T-cell (primary cell): ENCODE measurements around the gene LHX6. TPM values are rescaled to one million over a fixed set of nuclear protein-coding genes. Genes with fewer than 3 reads are reported as not detected.

Experiments used
- ATAC-seq, 4 experiments: fragments of 200-7000 bp in 3 of 4; fragments of 150-1000 bp in 1 of 4; cut with Tn5 transposase; replicated peaks in 1 of 4; 1 replicate in 3 of 4; 2 replicates in 1 of 4; pipeline ENCODE4 v1.10.0; 2021; ENCODE audit warnings: moderate library complexity in 3 of 4, mild to moderate bottlenecking in 2 of 4, moderate number of reproducible peaks in 1 of 4
- CTCF ChIA-PET, 2 donors: fragments of 300-600 bp; sonication (Branson Sonifier 250); formaldehyde crosslinking; loops; one replicate each; lab custom pipeline; 2022; ENCODE audit warnings: antibody characterized with exemption in 2 of 2; lab: Charles Lee
- POLR2A ChIA-PET, 2 donors: fragments of 300-600 bp; sonication (Branson Sonifier 250); formaldehyde crosslinking; loops; one replicate each; lab custom pipeline; 2022; ENCODE audit warnings: antibody characterized with exemption in 2 of 2; lab: Charles Lee
- DNase-seq, 35 experiments: peaks; one replicate each; pipeline versions ENCODE4 v3.0.0 to v3.0.0-alpha.2; 2013 to 2023
- H3K27ac ChIP-seq: one replicate; pipeline ENCODE4 v1.5.1; 2013; ENCODE audit warnings: low read length
- H3K27me3 ChIP-seq, 2 experiments: replicated peaks in 1 of 2; 1 replicate in 1 of 2; 2 replicates in 1 of 2; pipeline versions ENCODE4 v1.6.1 to v1.7.0; 2013; ENCODE audit warnings: low read length in 1 of 2, mixed read lengths in 1 of 2; ENCODE audit not compliant: control insufficient read depth in 2 of 2, insufficient read depth in 2 of 2; ENCODE audit errors: extremely low read depth in 1 of 2
- H3K36me3 ChIP-seq, 2 donors: 1 replicate in 1 of 2; 2 replicates in 1 of 2; pipeline versions ENCODE4 v1.6.1 to v1.7.0; 2013; ENCODE audit warnings: low read length in 1 of 2; ENCODE audit not compliant: control insufficient read depth in 2 of 2, insufficient read depth in 1 of 2; ENCODE audit errors: extremely low read depth in 1 of 2
- H3K4me1 ChIP-seq, 2 experiments: 1 replicate in 1 of 2; 2 replicates in 1 of 2; pipeline versions ENCODE4 v1.6.1 to v1.7.0; 2013; ENCODE audit warnings: low read length in 2 of 2, mixed read lengths in 1 of 2; ENCODE audit not compliant: insufficient read depth in 2 of 2, control insufficient read depth in 1 of 2; ENCODE audit errors: extremely low read depth in 1 of 2
- H3K4me3 ChIP-seq, 2 donors: 1 replicate in 1 of 2; 2 replicates in 1 of 2; pipeline versions ENCODE4 v1.5.1 to v1.7.0; 2013; ENCODE audit warnings: mild to moderate bottlenecking in 2 of 2, low read length in 1 of 2, moderate library complexity in 1 of 2; ENCODE audit not compliant: control insufficient read depth in 1 of 2; ENCODE audit errors: extremely low read depth in 1 of 2
- H3K9me3 ChIP-seq: 2 replicates; pipeline ENCODE4 v1.7.0; 2013
- H3K27ac Mint-ChIP-seq, 2 donors: one replicate each; pipeline ENCODE4 v1.8.0; 2020 to 2021; ENCODE audit warnings: mild to moderate bottlenecking in 2 of 2, mixed read lengths in 2 of 2
- H3K27me3 Mint-ChIP-seq, 2 donors: one replicate each; pipeline ENCODE4 v1.8.0; 2021 to 2022; ENCODE audit warnings: mixed read lengths in 2 of 2
- H3K36me3 Mint-ChIP-seq: one replicate; pipeline ENCODE4 v1.8.0; 2021; ENCODE audit warnings: mixed read lengths
- H3K4me1 Mint-ChIP-seq, 3 donors: one replicate each; pipeline ENCODE4 v1.8.0; 2020 to 2022; ENCODE audit warnings: mixed read lengths in 3 of 3, mild to moderate bottlenecking in 1 of 3
- H3K4me3 Mint-ChIP-seq, 3 donors: one replicate each; pipeline ENCODE4 v1.8.0; 2020 to 2022; ENCODE audit warnings: mild to moderate bottlenecking in 3 of 3, mixed read lengths in 3 of 3, moderate library complexity in 3 of 3
- H3K9me3 Mint-ChIP-seq, 3 donors: one replicate each; pipeline ENCODE4 v1.8.0; 2020 to 2022; ENCODE audit warnings: mixed read lengths in 3 of 3
- WGBS: methylation state at CpG from one replicate; pipeline ENCODE4 v1.1.5; 2013; ENCODE audit warnings: missing lambda C conversion rate; ENCODE audit not compliant: insufficient coverage; 5-methylcytosine and 5-hydroxymethylcytosine counted together
- total RNA-seq, 35 experiments: library from RNA in 6 of 35; stranded (reverse) in 6 of 35; fragments of 120-200 nt in 1 of 35; gene quantifications; one replicate each; pipeline versions ENCODE4 v1.2.1 to v1.2.4 and lab custom pipeline; 2013 to 2026

LHX6 gene
- total RNA-seq, 5 donors from 2014 or later (not counting 1 experiment from before 2014, with no cell fraction given), result not detected

DNA sequence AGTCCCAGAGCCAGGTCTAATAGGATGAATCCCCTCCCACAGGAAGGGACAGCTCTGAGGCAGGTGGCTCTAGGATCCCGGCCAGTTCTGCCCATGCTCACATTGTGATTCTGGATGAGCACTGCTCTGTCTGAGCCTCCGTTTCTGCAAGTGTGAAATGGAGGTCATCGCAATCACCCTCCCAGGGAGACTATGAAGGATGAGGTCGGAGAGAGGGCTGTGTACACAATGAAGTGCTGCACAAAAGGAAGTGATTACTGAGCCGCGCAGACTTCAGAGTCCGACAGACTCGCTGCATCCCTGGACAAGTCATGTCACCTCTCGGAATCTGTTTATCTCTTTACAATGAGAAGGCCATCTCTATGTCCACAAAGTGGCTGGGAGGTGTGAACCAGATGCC lies 21.7 kb downstream of the LHX6 start:
- H3K4me1 ChIP-seq, result no peaks in the 10 kb centered on the region
- peaks cover 0 to 55% of the 10 kb centered on the region in 2 experiments for H3K27me3 ChIP-seq
- no peaks in the 10 kb centered on the region for H3K36me3 Mint-ChIP-seq
- DNase-seq (no peak), ATAC-seq (no peak)
- H3K4me3 Mint-ChIP-seq, result no peak overlapping the region
- H3K36me3 ChIP-seq, result no peaks in the 10 kb centered on the region
- no peak overlapping the region for H3K4me3 ChIP-seq
- no peak overlapping the region for H3K27ac Mint-ChIP-seq
- WGBS, result 92% methylated on average over 6 of the region's 9 CpGs
- no peaks in the 10 kb centered on the region for H3K9me3 ChIP-seq
- H3K27ac ChIP-seq, result no peak overlapping the region
- ChIA-PET CTCF (no interaction called here), POLR2A (no interaction called here)
- no peaks in the 10 kb centered on the region for H3K4me1 Mint-ChIP-seq
- peaks cover 33 to 37% of the 10 kb centered on the region in 2 donors for H3K27me3 Mint-ChIP-seq
- H3K9me3 Mint-ChIP-seq, result no peaks in the 10 kb centered on the region

- ChIA-PET POLR2A (no interaction called here), CTCF (no interaction called here)
These were observed 22.4 kb downstream of the LHX6 start for GRCh38 chr9:122206118-122207046.

GRCh38 chr9:122205176-122205575 lies 23.6 kb downstream of the LHX6 start:
- ATAC-seq, result no peak
- H3K36me3 Mint-ChIP-seq, result no peaks in the 10 kb centered on the region
- ChIA-PET POLR2A (no interaction called here), CTCF (no interaction called here)
- peaks cover 14 to 21% of the 10 kb centered on the region in 2 donors for H3K27me3 Mint-ChIP-seq
- peaks cover 0 to 42% of the 10 kb centered on the region in 2 experiments for H3K27me3 ChIP-seq
- H3K4me3 Mint-ChIP-seq, result no peak overlapping the region
- no peaks in the 10 kb centered on the region for H3K9me3 Mint-ChIP-seq
- no peaks in the 10 kb centered on the region for H3K36me3 ChIP-seq
- no peaks in the 10 kb centered on the region for H3K9me3 ChIP-seq
- no peaks in the 10 kb centered on the region for H3K4me1 ChIP-seq
- no peaks in the 10 kb centered on the region for H3K4me1 Mint-ChIP-seq
- no peak overlapping the region for H3K27ac ChIP-seq
- 86% methylated on average over 7 of the region's 8 CpGs for WGBS
- H3K4me3 ChIP-seq, result no peak overlapping the region
- DNase-seq, result no peak
- no peak overlapping the region for H3K27ac Mint-ChIP-seq

More at GRCh38 chr9:122206118-122207046, 22.4 kb downstream of the LHX6 start:
- DNase-seq (no peak), ATAC-seq (no peak)
- Histone ChIP-seq H3K4me1 (no peaks in the 10 kb centered on the region), H3K36me3 (no peaks in the 10 kb centered on the region), H3K27me3 (peaks cover 0 to 47% of the 10 kb centered on the region in 2 experiments), H3K27ac (no peak overlapping the region), H3K9me3 (no peaks in the 10 kb centered on the region), H3K4me3 (no peak overlapping the region)
- no peaks in the 10 kb centered on the region for H3K9me3 Mint-ChIP-seq
- H3K27ac Mint-ChIP-seq, result no peak overlapping the region
- H3K4me1 Mint-ChIP-seq, result no peaks in the 10 kb centered on the region
- WGBS, result 80% methylated on average over 8 of the region's 9 CpGs
- H3K27me3 Mint-ChIP-seq, result peaks cover 26 to 30% of the 10 kb centered on the region in 2 donors
- no peak overlapping the region for H3K4me3 Mint-ChIP-seq
- H3K36me3 Mint-ChIP-seq, result no peaks in the 10 kb centered on the region

DNA sequence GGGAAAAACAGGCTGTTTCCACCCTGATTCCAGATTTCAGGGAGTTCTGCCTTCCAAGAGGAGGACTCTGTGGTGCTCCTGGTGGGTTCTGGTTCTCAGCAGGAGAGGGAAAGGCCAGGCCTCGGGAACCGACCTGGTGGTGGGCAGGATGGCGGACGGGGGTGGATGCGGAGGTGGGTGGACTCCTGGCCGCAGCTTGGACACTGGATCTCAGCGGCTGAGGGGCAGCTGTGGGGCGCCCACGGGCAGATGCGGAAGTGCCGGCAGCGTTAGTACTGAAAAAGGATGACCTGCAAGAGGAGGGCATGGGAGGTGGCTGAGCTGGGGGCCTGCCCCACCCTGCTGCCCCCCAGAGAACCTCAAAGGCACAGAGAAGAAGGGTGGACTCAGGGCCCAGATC lies 24.3 kb downstream of the LHX6 start:
- 94% methylated on average over 12 of the region's 12 CpGs for WGBS
- H3K27ac Mint-ChIP-seq, result no peak overlapping the region
- H3K36me3 Mint-ChIP-seq, result no peaks in the 10 kb centered on the region
- H3K4me3 Mint-ChIP-seq, result no peak overlapping the region
- no peak overlapping the region for H3K27ac ChIP-seq
- H3K36me3 ChIP-seq, result no peaks in the 10 kb centered on the region
- H3K4me3 ChIP-seq, result no peak overlapping the region
- ATAC-seq, result no peak
- no peaks in the 10 kb centered on the region for H3K9me3 Mint-ChIP-seq
- H3K4me1 ChIP-seq, result no peaks in the 10 kb centered on the region
- CTCF ChIA-PET, result no interaction called here
- peaks cover 11 to 18% of the 10 kb centered on the region in 2 donors for H3K27me3 Mint-ChIP-seq
- peaks cover 0 to 37% of the 10 kb centered on the region in 2 experiments for H3K27me3 ChIP-seq
- no peaks in the 10 kb centered on the region for H3K9me3 ChIP-seq
- DNase-seq, result no peak
- H3K4me1 Mint-ChIP-seq, result no peaks in the 10 kb centered on the region
- POLR2A ChIA-PET, result no interaction called here

- Histone ChIP-seq H3K27me3 (peaks cover 0 to 32% of the 10 kb centered on the region in 2 experiments), H3K9me3 (no peaks in the 10 kb centered on the region), H3K4me3 (no peak overlapping the region), H3K4me1 (no peaks in the 10 kb centered on the region), H3K27ac (no peak overlapping the region), H3K36me3 (no peaks in the 10 kb centered on the region)
- H3K4me1 Mint-ChIP-seq, result no peaks in the 10 kb centered on the region
- CTCF ChIA-PET, result no interaction called here
- H3K27ac Mint-ChIP-seq, result no peak overlapping the region
- no peaks in the 10 kb centered on the region for H3K9me3 Mint-ChIP-seq
- ATAC-seq (no peak), DNase-seq (no peak)
- POLR2A ChIA-PET, result no interaction called here
- 90% methylated on average over 2 of the region's 5 CpGs for WGBS
- no peak overlapping the region for H3K4me3 Mint-ChIP-seq
- peaks cover 11 to 16% of the 10 kb centered on the region in 2 donors for H3K27me3 Mint-ChIP-seq
- no peaks in the 10 kb centered on the region for H3K36me3 Mint-ChIP-seq
These were observed 24.7 kb downstream of the LHX6 start for GRCh38 chr9:122204055-122204454.

DNA sequence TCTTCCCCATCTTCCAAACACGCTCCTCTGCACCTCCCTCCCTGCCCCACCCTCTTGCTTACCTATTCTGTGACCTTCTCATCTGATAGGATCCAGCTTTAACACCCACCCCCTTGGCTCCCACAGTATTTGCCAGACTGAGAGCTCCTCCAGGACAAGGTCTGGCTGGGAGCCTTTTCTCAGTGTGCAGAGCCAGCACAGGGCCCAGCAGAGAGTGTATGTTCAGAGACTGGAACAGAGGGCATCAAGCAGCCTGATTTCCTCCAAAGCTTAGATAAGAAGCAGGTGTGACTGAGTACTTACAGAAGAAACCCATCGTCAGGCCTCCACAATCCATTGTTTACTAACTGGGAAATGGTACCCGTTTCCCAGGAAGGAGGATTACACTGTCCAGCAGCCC lies 26.6 kb downstream of the LHX6 start:
- no peak overlapping the region for H3K4me3 ChIP-seq
- H3K4me1 ChIP-seq, result no peaks in the 10 kb centered on the region
- Mint-ChIP-seq H3K27me3 (peaks cover 6 to 7% of the 10 kb centered on the region in 2 donors), H3K4me1 (no peaks in the 10 kb centered on the region), H3K36me3 (no peaks in the 10 kb centered on the region), H3K27ac (no peak overlapping the region), H3K4me3 (no peak overlapping the region), H3K9me3 (no peaks in the 10 kb centered on the region)
- WGBS, result 84% methylated on average over 3 of the region's 3 CpGs
- no peaks in the 10 kb centered on the region for H3K9me3 ChIP-seq
- DNase-seq, result no peak
- no peaks in the 10 kb centered on the region for H3K36me3 ChIP-seq
- H3K27ac ChIP-seq, result no peak overlapping the region
- ChIA-PET CTCF (interaction anchor here in 1 of 2 donors (0.6 kb wide), 1 partner anchor 105 kb away, joined by 3 read pairs; no protein-coding TSS in a partner anchor), POLR2A (no interaction called here)
- no peak for ATAC-seq
- peaks cover 0 to 32% of the 10 kb centered on the region in 2 experiments for H3K27me3 ChIP-seq
